HG02981 (cell line): ENCODE measurements around the gene INPP5E.

ENCODE experiments used
- ATAC-seq: cut with Tn5 transposase; IDR thresholded peaks from one replicate; pipeline ENCODE4 v1.9.1; 2021; ENCODE audit warnings: mild to moderate bottlenecking, moderate library complexity; ENCODE audit not compliant: unreplicated experiment

INPP5E gene

GRCh38 chr9:136392538-136393449 lies 46.9 kb downstream of the INPP5E start:
- ATAC-seq, result no peak

GRCh38 chr9:136391737-136392537 lies 47.7 kb downstream of the INPP5E start:
- ATAC-seq, result no peak

GRCh38 chr9:136389396-136389795 lies 50.2 kb downstream of the INPP5E start:
- no peak for ATAC-seq

- no peak for ATAC-seq
Observed at GRCh38 chr9:136387217-136387616, 52.4 kb downstream of the INPP5E start.

GRCh38 chr9:136386018-136386417 lies 53.6 kb downstream of the INPP5E start:
- ATAC-seq, result no peak

GRCh38 chr9:136385015-136385414 lies 54.6 kb downstream of the INPP5E start:
- no peak for ATAC-seq

GRCh38 chr9:136383436-136383835 lies 56.2 kb downstream of the INPP5E start:
- ATAC-seq, result no peak

GRCh38 chr9:136381966-136382513 lies 57.6 kb downstream of the INPP5E start:
- no peak for ATAC-seq

GRCh38 chr9:136381311-136381710 lies 58.3 kb downstream of the INPP5E start:
- ATAC-seq, result no peak

GRCh38 chr9:136380381-136380780 lies 59.3 kb downstream of the INPP5E start:
- no peak for ATAC-seq

GRCh38 chr9:136379891-136380290 lies 59.8 kb downstream of the INPP5E start:
- no peak for ATAC-seq

GRCh38 chr9:136379401-136379800 lies 60.2 kb downstream of the INPP5E start:
- no peak for ATAC-seq

- ATAC-seq, result no peak
Observed at GRCh38 chr9:136379003-136379287, 60.7 kb downstream of the INPP5E start.
